Endothelial cell of umbilical vein (primary cell): ENCODE results near the gene ITPR1. TPM values are rescaled to one million over a fixed set of nuclear protein-coding genes. Genes with fewer than 3 reads are reported as not detected.
"Not testable (repeated sequence)": the region's sequence is repeated elsewhere in the genome, so short reads cannot be mapped to it uniquely, and the experiment has no call there.

Experiments used
- BruUV-seq: library from RNA; stranded (reverse); fragments of 400-500 nt; replicated peaks from 2 replicates; lab custom pipeline; 2021; lab: Mats Ljungman, UMichigan
- CTCF ChIA-PET: fragments of 300-600, 350-600 bp; sonication (Branson Sonifier 250); formaldehyde crosslinking; loops from one replicate; lab custom pipeline; 2021; ENCODE audit warnings: antibody characterized with exemption, inconsistent platforms; lab: Charles Lee
- POLR2A ChIA-PET: fragments of 300-600, 350-600 bp; sonication (Branson Sonifier 250); formaldehyde crosslinking; loops from one replicate; lab custom pipeline; 2021; ENCODE audit warnings: antibody characterized with exemption, inconsistent platforms; lab: Charles Lee
- DNase-seq: peaks from one replicate; pipeline ENCODE4 v3.0.0-alpha.2; 2011; ENCODE audit warnings: low read depth, low spot score
- FAIRE-seq: peaks from 2 replicates; lab custom pipeline; 2011; peaks lifted over from hg19 to GRCh38; lab: Jason Lieb, UNC
- H2AFZ ChIP-seq: 2 replicates; pipeline ENCODE4 v1.6.0; 2012; ENCODE audit warnings: low read depth, low read length, control low read depth, inconsistent platforms
- H3K27ac ChIP-seq: 2 replicates; pipeline ENCODE4 v1.5.1; 2011; ENCODE audit warnings: low read depth, mild to moderate bottlenecking, control low read depth, low read length, moderate library complexity; ENCODE audit not compliant: insufficient read depth
- H3K27me3 ChIP-seq, 2 experiments: 2 replicates each; pipeline versions ENCODE4 v1.6.0 to v1.6.1; 2011; ENCODE audit warnings: low read length in 2 of 2, mixed read lengths in 1 of 2; ENCODE audit not compliant: control insufficient read depth in 2 of 2, insufficient read depth in 2 of 2
- H3K36me3 ChIP-seq, 2 experiments: 2 replicates in 1 of 2; 3 replicates in 1 of 2; pipeline ENCODE4 v1.5.1; 2011; ENCODE audit warnings: low read length in 2 of 2, mild to moderate bottlenecking in 1 of 2, moderate library complexity in 1 of 2; ENCODE audit not compliant: control insufficient read depth in 2 of 2, insufficient read depth in 2 of 2; ENCODE audit errors: extremely low read depth in 1 of 2
- H3K4me1 ChIP-seq: 3 replicates; pipeline ENCODE4 v1.5.1; 2011; ENCODE audit warnings: mild to moderate bottlenecking, low read length; ENCODE audit not compliant: control insufficient read depth, insufficient read depth; ENCODE audit errors: extremely low read depth
- H3K4me2 ChIP-seq: 2 replicates; pipeline ENCODE4 v1.6.1; 2011; ENCODE audit warnings: low read length, control low read depth, mixed read lengths; ENCODE audit not compliant: insufficient read depth
- H3K4me3 ChIP-seq, 3 experiments: fragments of 200-600 bp in 1 of 3; sonication (generic), shearing (Covaris generic) in 1 of 3; replicated peaks in 1 of 3; 2 replicates each; pipeline ENCODE4 v1.5.1; 2011 to 2016; ENCODE audit warnings: control low read depth in 3 of 3, low read length in 3 of 3, mild to moderate bottlenecking in 2 of 3, inconsistent platforms in 1 of 3, low read depth in 1 of 3, moderate library complexity in 1 of 3; ENCODE audit not compliant: insufficient read depth in 1 of 3
- H3K79me2 ChIP-seq: 2 replicates; pipeline ENCODE4 v1.6.0; 2012; ENCODE audit warnings: low read length, inconsistent platforms; ENCODE audit not compliant: control insufficient read depth, insufficient read depth
- H3K9ac ChIP-seq: replicated peaks from 2 replicates; pipeline ENCODE3; 2011; ENCODE audit warnings: low read length, control low read depth; ENCODE audit not compliant: insufficient read depth; ENCODE audit errors: extremely low read depth
- H3K9me1 ChIP-seq: replicated peaks from 3 replicates; pipeline ENCODE4 v1.6.0; 2011; ENCODE audit warnings: mild to moderate bottlenecking, low read length; ENCODE audit not compliant: control insufficient read depth, insufficient read depth; ENCODE audit errors: extremely low read depth
- H3K9me3 ChIP-seq: replicated peaks from 2 replicates; pipeline ENCODE4 v1.5.1; 2012; ENCODE audit warnings: low read length, inconsistent platforms; ENCODE audit not compliant: control insufficient read depth, insufficient read depth
- H4K20me1 ChIP-seq: replicated peaks from 2 replicates; pipeline ENCODE3; 2011; ENCODE audit warnings: mild to moderate bottlenecking, low read length; ENCODE audit not compliant: control insufficient read depth, insufficient read depth; ENCODE audit errors: extremely low read depth
- EZH2 ChIP-seq: IDR thresholded peaks from 2 replicates; pipeline ENCODE4 v1.6.1; 2012; ENCODE audit warnings: borderline replicate concordance, low read depth, mild to moderate bottlenecking, moderate library complexity, low read length, inconsistent platforms; ENCODE audit not compliant: severe bottlenecking
- FOS ChIP-seq: IDR thresholded peaks from 2 replicates; pipeline ENCODE4 v1.6.1; 2011; ENCODE audit warnings: mild to moderate bottlenecking, low read length, moderate library complexity, borderline replicate concordance; ENCODE audit not compliant: insufficient read depth
- GATA2 ChIP-seq: IDR thresholded peaks from 2 replicates; pipeline ENCODE4 v1.7.0; 2011; ENCODE audit warnings: low read depth, mild to moderate bottlenecking, moderate library complexity, mixed read lengths, low read length; ENCODE audit not compliant: insufficient read length, insufficient read depth
- JUN ChIP-seq: IDR thresholded peaks from 2 replicates; pipeline ENCODE4 v1.6.1; 2011; ENCODE audit warnings: borderline replicate concordance, low read depth; ENCODE audit not compliant: insufficient read length, insufficient read depth
- MAX ChIP-seq: IDR thresholded peaks from 2 replicates; pipeline ENCODE4 v1.6.1; 2011; ENCODE audit not compliant: insufficient read depth, insufficient read length
- MYC ChIP-seq: IDR thresholded peaks from one replicate; pipeline ENCODE4 v1.6.1; 2011; ENCODE audit warnings: mild to moderate bottlenecking, low read depth, low read length
- POLR2A ChIP-seq: IDR thresholded peaks from 2 replicates; pipeline ENCODE4 v1.6.1; 2012; ENCODE audit warnings: low read depth, mild to moderate bottlenecking, control low read depth, low read length
- POLR2AphosphoS5 ChIP-seq: IDR thresholded peaks from 2 replicates; pipeline ENCODE4 v1.6.1; 2012; ENCODE audit warnings: low read depth, mild to moderate bottlenecking, control low read depth, low read length, moderate library complexity; ENCODE audit not compliant: insufficient read depth
- dilution Hi-C: fragments of 300-500 bp; cut with MboI; formaldehyde crosslinking; loops from one replicate; pipeline ENCODE4 v1.15.0; 2019; ENCODE audit warnings: low sequenced_read_pairs; ENCODE audit not compliant: extremely low pct_ligation_motif_present
- intact Hi-C: fragments of 100-400 bp; cut with micrococcal nuclease; formaldehyde crosslinking; loops from one replicate; pipeline ENCODE4 v1.10.0; 2022
- polyA plus RNA-seq, 4 experiments: library from polyadenylated mRNA; depleted of rRNA in 3 of 4; stranded (reverse) in 3 of 4; unstranded in 1 of 4; fragments of >200 nt; gene quantifications; 2 replicates each; pipeline versions ENCODE4 v1.2.1 to v1.2.3, GENCODE V29; 2011 to 2012; ENCODE audit warnings: missing spikeins in 1 of 4
- total RNA-seq: library from RNA; stranded (reverse); gene quantifications from 2 replicates; pipeline ENCODE4 v1.2.3, GENCODE V29; 2021
- TF ChIP-seq, protein P1 (sequence below), 2 donors: IDR thresholded peaks; 1 replicate in 1 of 2; 2 replicates in 1 of 2; pipeline ENCODE4 v1.5.1; 2011; ENCODE audit warnings: low read length in 2 of 2, mild to moderate bottlenecking in 2 of 2, moderate library complexity in 2 of 2, control low read depth in 1 of 2, inconsistent platforms in 1 of 2, low read depth in 1 of 2; ENCODE audit not compliant: insufficient read depth in 1 of 2; ENCODE audit errors: extremely low read depth in 1 of 2

The ITPR1 gene
- total and polyA plus RNA-seq, 2 donors (not counting 3 experiments of a cell fraction or from before 2014, with no cell fraction given): 5.1 to 16.1 TPM

DNA sequence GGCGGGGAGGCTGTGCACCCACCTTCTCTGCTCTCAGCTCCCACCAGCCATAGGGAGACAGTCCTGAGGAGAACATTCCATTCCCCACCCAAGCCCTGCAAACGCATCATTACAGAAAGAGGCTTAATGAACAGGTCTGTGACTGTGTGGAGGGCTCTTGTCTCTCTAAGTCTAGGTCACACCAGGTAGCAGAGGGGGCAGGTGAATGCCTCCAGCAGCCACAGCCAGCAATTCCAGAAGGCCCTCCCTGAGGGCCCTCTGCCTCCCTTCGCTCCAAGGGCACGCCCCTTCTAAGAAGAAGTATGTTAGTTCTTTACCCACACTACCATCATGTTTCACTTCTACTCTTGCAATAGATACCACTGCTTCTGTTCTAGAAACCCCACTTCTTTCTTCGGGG, 268.6 kb downstream of the ITPR1 start:
- BruUV-seq: no TSS peak
- Histone ChIP-seq H3K36me3 (no peaks in the 10 kb centered on the region), H3K27me3 (no peaks in the 10 kb centered on the region), H3K9me3 (no peaks in the 10 kb centered on the region), H3K79me2 (no peaks in the 10 kb centered on the region), H3K9me1 (no peaks in the 10 kb centered on the region), H3K4me2 (no peak overlapping the region), H3K4me3 (no peak overlapping the region), H3K9ac (no peak overlapping the region), H2AFZ (no peak overlapping the region), H3K4me1 (no peaks in the 10 kb centered on the region), H4K20me1 (no peaks in the 10 kb centered on the region), H3K27ac (no peak overlapping the region)
- dilution Hi-C loops (no loop called here), intact Hi-C loops (no loop called here)
- FAIRE-seq (no peak), DNase-seq (no peak)
- ChIA-PET CTCF (interaction anchor here (1.7 kb wide), 1 partner anchor 9 kb away, joined by 5 read pairs; no protein-coding TSS in a partner anchor), POLR2A (no interaction called here)
- TF ChIP-seq MAX: no peak
- TF ChIP-seq, protein P1, sequence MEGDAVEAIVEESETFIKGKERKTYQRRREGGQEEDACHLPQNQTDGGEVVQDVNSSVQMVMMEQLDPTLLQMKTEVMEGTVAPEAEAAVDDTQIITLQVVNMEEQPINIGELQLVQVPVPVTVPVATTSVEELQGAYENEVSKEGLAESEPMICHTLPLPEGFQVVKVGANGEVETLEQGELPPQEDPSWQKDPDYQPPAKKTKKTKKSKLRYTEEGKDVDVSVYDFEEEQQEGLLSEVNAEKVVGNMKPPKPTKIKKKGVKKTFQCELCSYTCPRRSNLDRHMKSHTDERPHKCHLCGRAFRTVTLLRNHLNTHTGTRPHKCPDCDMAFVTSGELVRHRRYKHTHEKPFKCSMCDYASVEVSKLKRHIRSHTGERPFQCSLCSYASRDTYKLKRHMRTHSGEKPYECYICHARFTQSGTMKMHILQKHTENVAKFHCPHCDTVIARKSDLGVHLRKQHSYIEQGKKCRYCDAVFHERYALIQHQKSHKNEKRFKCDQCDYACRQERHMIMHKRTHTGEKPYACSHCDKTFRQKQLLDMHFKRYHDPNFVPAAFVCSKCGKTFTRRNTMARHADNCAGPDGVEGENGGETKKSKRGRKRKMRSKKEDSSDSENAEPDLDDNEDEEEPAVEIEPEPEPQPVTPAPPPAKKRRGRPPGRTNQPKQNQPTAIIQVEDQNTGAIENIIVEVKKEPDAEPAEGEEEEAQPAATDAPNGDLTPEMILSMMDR (IDR thresholded peaks at IDR 0.05; ENCODE audit: extremely low read depth in 1 of 2, insufficient read depth in 1 of 2, low read depth in 1 of 2, low read length in 2 of 2): no peak
- no peak for TF ChIP-seq MYC
- no peak for TF ChIP-seq JUN
- TF ChIP-seq POLR2A: no peak
- TF ChIP-seq FOS: no peak
- no peak for TF ChIP-seq EZH2
- TF ChIP-seq GATA2: no peak
- no peak for TF ChIP-seq POLR2AphosphoS5

DNA sequence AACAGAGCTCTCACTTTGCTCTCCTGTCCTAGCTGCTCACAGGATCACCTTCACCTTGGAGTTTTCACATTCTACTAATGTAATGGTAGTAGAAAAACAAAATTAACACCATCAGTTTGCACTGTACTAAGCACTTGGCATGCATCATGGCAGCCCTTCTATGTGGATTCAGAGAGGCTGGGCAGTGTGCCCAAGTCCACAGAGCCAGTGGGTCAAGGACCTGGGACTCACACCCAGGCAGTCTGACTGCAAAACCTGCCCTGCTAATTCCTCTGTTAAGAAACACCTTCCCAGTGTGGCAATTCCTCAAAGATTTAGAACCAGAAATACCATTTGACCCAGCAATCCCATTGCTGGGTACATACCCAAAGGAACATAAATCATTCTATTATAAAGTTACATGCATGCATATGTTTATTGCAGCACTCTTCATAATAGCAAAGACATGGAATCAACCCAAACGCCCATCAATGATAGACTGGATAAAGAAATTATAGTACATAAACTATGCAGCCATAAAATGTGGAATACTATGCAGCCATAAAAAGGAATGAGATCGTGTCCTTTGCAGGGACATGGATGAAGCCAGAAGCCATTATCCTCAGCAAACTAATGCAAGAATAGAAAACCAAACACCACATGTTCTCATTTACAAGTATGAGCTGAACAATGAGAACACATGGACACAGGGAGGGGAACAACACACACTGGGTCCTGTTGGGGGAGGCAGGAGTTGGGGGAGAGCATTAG, 269.5 kb downstream of the ITPR1 start:
- H3K4me3 ChIP-seq, H3K4me2 ChIP-seq, H3K27ac ChIP-seq, H3K9me1 ChIP-seq, DNase-seq, BruUV-seq, H3K4me1 ChIP-seq, intact Hi-C loops, H2AFZ ChIP-seq, H3K79me2 ChIP-seq, H3K36me3 ChIP-seq, H3K9me3 ChIP-seq, H3K9ac ChIP-seq, H4K20me1 ChIP-seq, FAIRE-seq, POLR2A ChIA-PET, H3K27me3 ChIP-seq, dilution Hi-C loops: not testable (repeated sequence)
- CTCF ChIA-PET: interaction anchor here (1.7 kb wide), 1 partner anchor 10 kb away, joined by 5 read pairs; no protein-coding TSS in a partner anchor
